Measurements from ENCODE around the gene MOCOS.
"Not testable (repeated sequence)": the region's sequence is repeated elsewhere in the genome, so short reads cannot be mapped to it uniquely, and the experiment has no call there.

Gene MOCOS

DNA sequence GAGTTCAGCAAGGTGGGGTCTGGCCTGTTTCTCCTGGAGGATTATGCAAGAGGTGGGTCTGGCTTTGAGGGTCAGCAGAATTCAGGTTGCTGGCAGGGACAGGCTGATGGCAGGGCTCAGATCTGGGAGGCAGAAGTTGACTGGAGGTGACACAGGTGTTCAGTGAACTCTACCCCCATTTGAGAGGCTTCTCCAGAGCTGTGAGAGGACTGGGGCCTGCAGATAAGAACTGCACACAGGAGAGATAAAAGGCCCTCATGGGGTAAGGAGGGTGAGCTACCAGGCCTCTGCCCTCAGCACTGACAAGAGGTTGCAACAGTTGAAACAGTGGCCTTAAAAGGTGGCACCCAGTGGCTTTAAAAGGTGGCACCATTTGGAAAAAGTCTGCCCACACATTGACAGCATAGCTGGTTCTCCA lies 13.1 kb downstream of the MOCOS start:
- DNase-seq (ENCODE audit: low spot score), result peak; percentile 32

DNA sequence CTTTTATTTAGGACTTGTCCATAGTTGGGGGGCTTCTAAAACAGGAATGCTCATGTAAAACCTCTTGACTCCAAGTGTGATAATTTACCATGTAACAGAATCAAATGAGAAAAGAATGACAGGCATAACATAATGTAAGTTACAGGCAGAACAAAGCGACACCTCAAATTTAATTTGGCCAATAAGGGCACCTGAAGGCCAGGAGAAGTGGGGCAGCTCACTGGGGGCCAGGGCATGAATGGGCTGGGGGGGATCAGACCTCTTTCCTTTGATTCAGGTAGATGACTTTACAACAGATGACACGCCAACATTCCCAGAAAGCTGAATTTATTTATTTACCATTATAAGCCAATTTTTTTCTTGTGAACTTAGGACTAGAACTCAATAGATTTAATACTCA lies 14.5 kb downstream of the MOCOS start:
- DNase-seq (ENCODE audit: low spot score), result no peak

DNA sequence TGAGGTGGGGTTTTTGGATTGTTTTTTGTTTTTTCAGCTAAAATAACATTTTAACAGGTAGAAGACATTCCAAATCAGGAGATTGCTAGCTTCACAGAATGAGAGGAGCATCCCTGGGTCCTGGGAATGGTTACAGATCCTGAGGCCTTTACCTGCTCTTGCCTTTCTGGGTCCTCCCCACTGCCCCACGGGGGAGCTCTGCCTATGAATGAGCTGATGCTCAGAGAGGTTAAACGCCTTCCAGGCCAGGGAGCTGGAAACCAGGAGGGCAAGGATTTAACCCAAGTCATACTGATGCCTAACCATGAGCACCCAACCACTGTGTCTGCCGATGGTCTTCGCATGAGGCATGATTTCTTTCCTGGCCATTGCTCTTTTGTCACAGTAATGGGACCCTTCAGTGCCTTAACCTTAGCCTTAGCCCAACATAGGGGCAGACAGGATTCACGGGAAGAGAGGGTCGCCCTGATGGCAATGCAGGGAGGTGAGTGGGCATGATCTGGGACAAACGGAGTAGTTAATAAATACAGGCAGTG lies 16.1 kb downstream of the MOCOS start:
- DNase-seq (ENCODE audit: low spot score), result no peak

DNA sequence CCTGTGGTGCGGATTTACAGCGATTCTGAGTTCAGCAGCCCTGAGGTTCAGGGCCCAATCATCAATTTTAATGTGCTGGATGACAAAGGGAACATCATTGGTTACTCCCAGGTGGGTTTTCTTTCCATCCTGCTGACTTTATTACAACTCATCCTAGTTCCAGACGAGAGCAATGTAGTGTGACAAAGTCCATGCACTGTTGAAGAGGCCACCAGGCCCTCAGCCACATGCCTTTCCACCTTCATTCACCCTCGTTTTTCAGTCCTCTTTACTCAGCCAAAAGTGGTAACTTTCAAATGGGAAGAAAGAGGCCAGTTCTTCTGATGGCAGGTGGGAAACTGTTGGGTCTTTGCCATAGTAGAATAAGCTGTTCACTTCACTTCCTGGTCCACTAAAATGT lies 17.9 kb downstream of the MOCOS start:
- no peak for DNase-seq (ENCODE audit: low spot score)

DNA sequence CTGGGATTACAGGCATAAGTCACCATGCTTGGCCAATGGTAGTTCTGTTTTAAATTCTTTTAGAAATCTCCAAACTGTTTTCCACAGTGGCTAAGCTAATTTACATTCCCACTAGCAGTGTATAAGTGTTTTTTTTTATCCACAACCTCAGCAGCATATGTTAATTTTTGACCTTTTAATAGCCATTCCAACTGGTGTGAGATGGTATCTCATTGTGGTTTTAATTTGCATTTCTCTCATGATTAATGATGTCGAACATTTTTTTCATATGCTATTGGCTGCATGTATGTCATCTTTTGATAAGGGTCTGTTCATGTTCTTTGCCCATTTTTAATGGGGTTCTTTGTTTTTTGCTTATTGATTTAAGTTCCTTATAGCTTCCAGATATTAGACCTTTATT lies 20.0 kb downstream of the MOCOS start:
- no peak for DNase-seq (ENCODE audit: low spot score)

DNA sequence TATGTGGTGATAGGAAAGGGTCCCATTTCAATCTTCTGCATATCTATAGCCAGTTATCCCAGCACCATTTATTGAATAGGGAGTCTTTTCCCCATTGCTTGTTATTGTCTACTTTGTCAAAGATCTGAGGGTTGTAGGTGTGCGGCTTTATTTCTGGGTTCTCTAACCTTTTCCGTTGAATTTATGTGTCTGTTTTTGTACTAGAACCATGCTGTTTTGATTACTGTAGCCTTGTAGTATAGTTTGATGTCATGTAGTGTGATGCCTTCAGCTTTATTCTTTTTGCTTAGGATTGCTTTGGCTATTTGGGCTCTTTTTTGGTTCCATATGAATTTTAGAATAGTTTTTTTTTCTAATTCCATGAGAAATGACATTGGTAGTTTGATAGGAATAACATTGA lies 20.7 kb downstream of the MOCOS start:
- DNase-seq (ENCODE audit: low spot score), result not testable (repeated sequence)

DNA sequence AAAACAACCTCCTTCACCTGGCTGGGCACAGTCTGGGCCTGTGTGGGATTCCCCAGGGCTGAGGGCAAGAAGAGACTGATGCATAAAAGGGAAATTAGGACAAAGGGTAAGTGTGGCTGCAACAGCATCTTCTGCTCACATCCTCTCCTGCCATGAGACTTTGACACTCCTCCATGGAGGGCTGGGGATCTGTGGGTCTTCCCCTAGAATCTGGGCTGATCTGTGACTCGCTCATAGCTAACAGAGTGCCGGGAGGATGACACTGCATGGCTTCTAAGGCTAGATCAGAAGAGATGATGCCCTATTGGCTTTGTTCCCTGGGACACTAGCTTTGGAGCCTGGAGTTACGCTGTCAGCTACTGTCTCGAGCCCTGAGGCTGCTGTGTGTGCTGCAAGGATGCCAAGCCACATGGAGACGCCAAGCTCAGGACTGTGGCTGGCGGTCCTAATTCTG lies 24.3 kb downstream of the MOCOS start:
- DNase-seq (ENCODE audit: low spot score), result no peak

DNA sequence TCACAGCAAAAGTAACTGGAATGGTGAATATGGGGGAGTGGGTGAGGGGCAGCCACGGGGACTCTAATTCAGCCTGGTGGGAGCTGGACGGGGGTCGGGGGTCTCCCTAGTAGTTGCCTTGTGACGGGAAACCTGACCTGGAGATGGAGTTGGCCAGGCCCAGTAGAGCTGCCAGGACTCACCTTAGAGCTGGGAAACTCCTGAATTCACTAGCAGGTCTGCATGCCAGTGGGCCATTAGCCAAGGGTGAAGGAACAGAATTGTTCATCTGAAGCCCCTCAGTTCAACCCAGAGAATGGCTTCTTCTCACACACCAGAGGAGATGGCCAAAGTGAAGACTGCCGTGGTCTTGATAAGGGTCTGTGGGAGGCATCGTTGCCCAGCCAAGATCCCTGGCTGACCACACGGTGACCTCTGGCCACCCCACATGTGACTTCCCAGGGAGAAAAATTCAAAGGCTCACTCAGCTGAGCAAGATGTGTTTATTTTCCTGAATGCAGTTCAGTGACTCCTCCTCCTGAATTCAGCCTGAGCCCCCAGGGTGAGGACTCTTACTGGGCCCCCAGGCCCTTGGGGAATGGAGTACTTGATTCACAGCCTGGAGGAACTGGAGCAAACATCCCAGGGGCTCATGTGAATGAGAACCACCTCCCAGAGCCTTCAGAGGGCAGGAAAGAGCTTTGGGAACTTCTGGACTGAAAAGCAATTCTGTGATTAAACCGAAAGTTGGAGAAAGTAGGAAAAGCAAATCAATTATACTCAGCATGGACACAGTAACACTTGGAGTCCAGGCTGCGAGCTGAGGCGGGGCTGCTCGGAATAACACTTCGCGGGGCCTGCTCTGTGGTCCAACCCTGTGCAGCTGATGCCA lies 25.2 kb downstream of the MOCOS start:
- no peak for DNase-seq (ENCODE audit: low spot score)

DNA sequence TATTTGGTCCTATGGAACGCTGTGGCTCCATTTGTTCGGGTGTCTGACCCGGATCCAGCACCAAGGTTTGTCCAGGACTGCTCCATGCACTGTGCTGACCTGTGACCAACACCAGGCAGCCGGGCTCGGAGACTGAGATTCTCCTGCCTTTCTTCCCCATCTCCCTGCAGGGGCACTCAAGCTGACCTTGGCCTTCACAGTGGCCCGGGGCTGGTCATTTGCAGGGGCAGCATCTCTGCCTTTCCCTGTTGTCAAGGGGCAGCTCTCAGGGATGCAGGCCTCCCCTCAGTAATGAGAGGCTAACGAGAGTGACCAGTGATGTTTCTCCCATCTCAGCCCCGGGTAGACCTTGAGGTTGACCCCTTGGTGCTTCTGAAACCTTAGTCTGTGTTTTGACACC lies 27.5 kb downstream of the MOCOS start:
- no peak for DNase-seq (ENCODE audit: low spot score)

DNA sequence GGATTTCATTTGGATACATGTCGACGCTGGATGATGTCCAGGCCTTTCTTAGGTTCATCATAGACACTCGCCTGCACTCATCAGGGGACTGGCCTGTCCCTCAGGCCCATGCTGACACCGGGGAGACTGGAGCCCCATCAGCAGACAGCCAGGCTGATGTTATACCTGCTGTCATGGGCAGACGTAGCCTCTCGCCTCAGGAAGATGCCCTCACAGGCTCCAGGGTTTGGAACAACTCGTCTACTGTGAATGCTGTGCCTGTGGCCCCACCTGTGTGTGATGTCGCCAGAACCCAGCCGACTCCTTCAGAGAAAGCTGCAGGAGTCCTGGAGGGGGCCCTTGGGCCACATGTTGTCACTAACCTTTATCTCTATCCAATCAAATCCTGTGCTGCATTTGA lies 28.3 kb downstream of the MOCOS start:
- no peak for DNase-seq (ENCODE audit: low spot score)

DNA sequence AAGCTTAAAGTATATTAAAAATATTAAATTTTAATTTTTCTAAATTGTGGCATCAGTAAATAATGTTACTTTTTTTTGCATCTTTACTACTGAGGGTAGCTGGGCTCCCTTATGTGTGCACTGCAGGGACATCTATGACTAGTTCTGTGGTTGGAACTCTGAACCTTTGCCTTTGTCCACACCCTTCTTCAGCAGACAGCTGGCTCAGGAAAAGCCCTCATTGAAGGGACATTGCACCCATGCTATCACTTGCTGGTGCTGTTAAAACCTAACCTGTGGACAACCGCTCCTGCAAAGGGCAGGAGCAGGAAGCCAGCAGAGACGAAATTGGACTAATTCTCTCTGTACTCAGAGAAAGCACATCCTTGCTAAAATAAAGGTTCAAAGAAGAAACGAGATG lies 30.1 kb downstream of the MOCOS start:
- DNase-seq (ENCODE audit: low spot score), result no peak

DNA sequence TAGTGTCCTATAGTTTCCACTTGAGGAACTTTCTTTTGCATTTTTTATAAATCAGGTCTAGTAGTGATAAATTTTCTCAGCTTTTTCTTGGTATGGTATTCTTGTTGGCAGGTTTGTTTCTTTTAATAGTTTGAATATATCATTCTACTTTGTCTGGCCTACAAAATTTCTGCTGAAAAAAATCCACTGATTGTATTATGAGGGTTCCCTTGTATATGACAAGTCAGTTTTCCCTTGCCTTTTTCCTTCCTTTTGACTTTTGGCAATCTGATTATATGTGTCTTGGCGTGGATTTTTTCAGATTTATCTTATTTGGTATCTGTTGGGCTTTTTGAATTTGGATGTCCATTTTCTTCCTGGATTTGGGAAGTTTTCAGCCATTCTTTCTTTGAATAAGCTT lies 41.9 kb downstream of the MOCOS start:
- no peak for DNase-seq (ENCODE audit: low spot score)

DNA sequence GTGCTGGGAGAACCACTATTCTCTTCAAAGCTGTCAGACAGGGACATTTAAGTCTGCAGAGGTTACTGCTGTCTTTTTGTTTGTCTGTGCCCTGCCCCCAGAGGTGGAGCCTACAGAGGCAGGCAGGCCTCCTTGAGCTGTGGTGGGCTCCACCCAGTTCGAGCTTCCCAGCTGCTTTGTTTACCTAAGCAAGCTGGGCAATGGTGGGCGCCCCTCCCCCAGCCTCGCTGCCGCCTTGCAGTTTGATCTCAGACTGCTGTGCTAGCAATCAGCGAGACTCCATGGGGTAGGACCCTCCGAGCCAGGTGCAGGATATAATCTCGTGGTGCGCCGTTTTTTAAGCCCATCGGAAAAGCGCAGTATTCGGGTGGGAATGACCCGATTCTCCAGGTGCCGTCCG lies 53.2 kb downstream of the MOCOS start:
- not testable (repeated sequence) for DNase-seq (ENCODE audit: low spot score)

DNA sequence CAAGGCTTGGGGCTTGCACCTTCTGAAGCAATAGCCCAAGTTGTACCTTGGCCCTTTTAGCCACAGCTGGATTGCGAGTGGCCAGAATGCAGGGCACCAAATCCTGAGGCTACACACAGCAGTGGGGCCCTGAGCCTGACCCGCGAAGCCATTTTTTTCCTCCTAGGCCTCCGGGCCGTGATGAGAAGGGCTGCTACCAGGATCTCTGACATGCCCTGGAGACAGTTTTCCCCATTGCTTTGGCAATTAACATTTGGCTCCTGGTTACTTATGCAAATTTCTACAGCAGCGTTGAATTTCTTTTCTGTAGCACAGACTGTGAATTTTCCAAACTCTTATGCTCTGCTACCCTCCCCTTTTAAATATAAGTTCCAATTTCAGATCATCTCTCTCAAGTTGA lies 54.5 kb downstream of the MOCOS start:
- DNase-seq (ENCODE audit: low spot score), result no peak

DNA sequence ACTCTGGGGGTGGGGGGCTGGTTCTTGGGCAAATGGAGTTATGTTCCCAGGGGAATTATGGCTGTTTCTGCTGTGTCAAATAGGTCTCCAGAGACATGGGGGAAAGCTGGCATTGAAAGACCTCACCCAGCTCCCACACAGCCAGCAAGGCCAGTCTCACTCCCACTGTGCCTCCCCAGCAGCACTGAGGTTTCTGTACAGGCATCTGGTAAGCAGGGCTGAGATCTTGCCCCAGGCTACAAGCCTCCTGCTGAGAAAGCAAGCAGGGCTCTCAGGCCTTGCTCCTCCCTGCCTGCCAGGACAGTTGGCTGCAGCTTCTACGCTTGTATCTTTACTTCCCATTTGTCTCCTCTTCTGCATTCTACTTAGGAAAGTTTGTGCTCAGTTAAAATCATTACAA lies 59.7 kb downstream of the MOCOS start:
- DNase-seq (ENCODE audit: low spot score), result no peak

DNA sequence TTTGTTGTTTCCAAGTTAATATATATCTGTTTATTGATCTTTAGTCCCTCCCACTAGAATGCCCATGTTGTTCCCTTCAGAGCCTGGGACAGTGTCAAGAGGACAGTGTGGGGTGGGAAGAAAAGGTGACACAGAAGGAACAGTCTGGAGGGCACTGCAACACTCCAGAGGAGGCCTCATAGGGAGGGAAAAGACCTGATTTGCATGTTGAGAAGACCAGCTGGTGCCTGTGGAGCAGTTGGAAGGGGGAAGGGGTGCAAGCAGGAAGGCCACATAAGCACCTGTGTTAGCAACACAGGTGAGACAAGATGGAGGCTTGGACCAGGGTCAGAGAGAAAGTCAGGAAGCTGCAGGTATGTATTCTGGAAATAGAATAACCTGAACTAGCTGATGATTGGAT lies 62.1 kb downstream of the MOCOS start:
- no peak for DNase-seq (ENCODE audit: low spot score)

DNA sequence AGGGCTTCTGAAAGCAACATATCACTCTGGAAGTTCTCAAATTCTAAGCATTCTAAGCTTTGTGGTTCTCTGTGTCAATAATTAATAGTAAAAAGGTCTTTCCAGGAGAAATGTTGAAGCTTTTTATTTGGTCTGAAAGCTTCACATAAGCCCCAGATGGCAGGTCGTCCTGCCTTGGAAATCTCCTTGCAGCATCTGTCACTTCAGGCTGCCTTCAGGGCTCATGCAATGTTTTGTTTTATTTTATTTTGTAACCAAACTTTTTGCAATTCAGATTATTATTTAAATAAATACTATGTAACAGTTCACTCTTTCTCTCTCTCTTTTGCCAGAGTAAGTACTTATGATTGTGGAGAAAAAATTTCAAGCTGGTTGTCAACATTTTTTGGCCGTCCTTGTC lies 63.5 kb downstream of the MOCOS start:
- DNase-seq (ENCODE audit: low spot score), result no peak

DNA sequence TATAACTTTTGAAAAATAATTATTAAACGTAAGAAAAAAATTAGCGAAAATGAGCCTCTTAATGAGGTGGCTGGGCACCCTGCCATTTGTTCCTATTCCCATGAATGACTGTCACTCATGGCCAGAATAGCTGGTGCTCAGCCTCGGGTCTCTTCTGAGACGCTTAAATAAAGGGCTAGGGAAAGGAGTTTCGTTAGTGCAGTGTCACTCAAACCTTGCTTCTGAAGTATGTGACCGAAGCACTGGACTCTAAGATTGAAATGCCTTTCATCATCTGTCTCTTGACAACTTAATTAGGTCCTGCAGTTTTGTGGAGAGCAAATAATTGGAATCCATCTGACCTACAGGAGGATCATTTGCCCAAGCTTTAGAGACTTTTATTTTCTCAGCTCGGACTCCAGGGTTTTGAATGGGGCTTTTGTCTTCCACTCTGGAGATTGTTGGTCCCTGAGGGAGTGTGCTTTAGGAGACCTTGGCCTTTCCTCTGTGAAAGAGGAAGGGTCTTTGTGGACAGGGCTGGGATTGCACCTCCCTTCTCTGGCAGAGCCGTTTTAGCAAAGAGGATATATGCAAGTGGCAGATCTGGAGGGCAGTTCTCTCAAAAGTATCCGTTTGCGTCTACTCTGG lies 67.9 kb downstream of the MOCOS start:
- no peak for DNase-seq (ENCODE audit: low spot score)

DNA sequence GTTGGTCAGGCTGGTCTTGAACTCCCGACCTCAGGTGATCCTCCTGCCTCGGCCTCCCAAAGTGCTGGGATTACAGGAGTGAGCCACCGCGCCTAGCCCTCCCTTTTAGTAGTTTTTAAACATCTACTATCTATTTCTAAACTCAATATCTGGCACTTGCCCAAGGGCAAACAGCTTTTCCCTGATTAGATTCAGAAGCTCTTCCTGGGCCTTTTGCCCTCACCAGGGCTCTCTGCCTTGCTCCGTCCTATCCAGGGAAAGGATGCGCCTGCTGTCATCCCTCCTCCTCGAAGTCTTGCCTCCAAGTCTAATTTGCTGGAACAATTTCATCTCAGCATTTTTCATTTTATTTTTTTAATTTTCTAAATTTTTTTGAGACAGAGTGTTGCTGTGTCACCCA lies 68.8 kb downstream of the MOCOS start:
- no peak for DNase-seq (ENCODE audit: low spot score)

DNA sequence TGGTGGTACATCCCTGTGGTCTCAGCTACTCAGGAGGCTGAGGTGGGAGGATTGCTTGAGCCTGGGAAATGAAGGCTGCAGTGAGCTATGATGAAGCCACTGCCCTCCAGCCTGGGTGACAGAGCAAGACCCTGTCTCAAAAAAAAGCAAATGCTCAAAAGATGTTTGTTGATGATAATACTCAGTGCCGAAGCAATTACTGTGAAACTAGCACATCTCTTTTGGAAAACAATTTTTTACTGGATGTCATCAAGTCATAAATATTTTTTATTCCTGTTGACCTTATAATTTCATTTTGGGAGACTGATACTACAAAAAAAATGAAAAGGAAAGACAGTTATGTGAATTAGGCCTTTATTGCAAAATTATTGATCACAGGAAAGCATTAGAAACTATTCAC lies 75.7 kb downstream of the MOCOS start:
- DNase-seq (ENCODE audit: low spot score), result no peak

DNA sequence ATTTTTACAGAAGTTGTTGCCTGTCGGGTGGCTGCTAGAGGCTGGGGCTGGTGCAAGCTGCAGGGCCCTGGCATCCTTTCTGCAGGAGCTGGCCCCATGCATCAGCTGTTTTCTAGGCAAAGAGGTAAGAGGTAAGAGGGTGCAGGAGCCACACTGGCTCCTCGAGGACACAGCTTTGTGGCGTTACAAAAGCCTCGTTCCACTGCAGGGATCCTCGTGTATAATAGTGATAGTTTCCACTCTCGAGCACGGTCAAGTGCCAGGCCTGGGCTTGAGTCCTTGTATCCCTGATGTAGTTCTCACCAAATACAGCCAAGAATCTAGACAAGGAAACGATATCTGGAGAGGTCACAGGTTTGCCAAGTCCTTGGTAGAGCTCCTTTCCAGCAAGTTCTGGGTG lies 77.0 kb downstream of the MOCOS start:
- no peak for DNase-seq (ENCODE audit: low spot score)

DNA sequence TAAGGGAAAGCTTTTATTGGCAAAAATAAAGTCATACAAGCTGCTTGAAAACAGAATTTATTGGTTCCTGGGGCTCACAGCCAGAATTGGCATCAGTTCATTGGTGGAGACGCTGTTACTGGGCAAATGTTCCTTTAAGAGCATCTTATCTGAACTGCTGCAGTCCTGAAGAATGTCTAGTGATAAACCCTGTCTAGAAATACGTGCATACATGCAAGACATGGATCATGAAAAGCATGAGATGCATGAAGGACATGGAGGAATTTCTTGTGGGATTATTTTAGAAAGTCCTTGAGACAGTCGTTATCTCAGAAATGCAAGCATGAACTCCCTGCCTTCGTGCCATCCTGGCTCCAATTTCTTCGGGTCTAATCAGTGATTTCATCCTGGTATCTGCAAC lies 77.7 kb downstream of the MOCOS start:
- DNase-seq (ENCODE audit: low spot score), result peak; percentile 47

DNA sequence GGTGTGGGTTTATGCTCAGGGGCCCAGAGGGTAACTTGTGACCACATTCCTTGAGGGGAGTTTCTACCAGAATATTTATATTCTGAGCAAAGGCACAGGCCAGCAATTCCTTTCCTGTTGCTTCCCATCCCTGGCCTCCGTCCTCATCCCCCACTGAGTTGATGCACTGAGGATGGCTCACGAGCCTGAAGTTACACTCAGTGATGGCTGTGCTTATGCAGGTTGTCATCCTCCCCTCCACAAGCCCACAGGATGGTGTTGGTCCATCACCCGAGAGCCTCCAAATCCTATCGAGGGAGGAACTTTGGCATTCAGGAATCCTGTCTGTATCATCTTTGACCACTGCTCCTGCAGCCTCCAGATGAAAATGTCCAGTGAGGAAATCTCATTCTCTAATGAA lies 81.9 kb downstream of the MOCOS start:
- DNase-seq (ENCODE audit: low spot score), result no peak

DNA sequence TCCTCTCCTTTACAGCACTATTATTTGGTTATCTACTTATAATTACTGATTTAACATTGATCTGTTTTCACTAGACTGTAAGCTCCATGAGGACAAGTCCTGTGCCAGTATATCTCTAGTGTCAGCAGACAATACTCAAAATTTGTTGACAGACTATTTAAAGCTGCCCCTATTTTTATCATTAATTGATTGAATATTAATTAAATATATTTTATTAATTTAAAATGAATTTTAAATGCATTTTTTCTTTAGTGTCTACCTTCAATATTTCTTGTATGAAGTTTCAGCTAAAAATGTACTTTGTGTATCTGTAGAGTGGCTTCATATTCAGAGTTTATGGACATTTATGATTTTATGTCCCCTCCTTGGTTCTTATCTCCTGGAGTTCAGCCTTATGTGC lies 83.9 kb downstream of the MOCOS start:
- DNase-seq (ENCODE audit: low spot score), result no peak

Measured in hematopoietic multipotent progenitor cell treated with erythropoietin and hydrocortisone succinate and interleukin-3 and kit ligand, for 15 days (in vitro differentiated cells).